Jurkat, Clone E6-1 (cell line): ENCODE data around the gene OR10V1. TPM values are rescaled to one million over a fixed set of nuclear protein-coding genes. Genes with fewer than 3 reads are reported as not detected.

Experiments
- DNase-seq: peaks from one replicate; pipeline ENCODE4 v3.0.0-alpha.2; 2011; ENCODE audit warnings: low read depth, low spot score
- H3K4me3 ChIP-seq: 2 replicates; pipeline ENCODE4 v1.5.1; 2011; ENCODE audit warnings: mild to moderate bottlenecking, low read length, control low read depth, moderate library complexity
- polyA plus RNA-seq: library from polyadenylated mRNA; unstranded; fragments of >200 nt; gene quantifications from one replicate; pipeline ENCODE4 v1.2.1, GENCODE V29; 2012; ENCODE audit warnings: missing spikeins; ENCODE audit not compliant: insufficient read length, insufficient read depth

Gene OR10V1, protein sequence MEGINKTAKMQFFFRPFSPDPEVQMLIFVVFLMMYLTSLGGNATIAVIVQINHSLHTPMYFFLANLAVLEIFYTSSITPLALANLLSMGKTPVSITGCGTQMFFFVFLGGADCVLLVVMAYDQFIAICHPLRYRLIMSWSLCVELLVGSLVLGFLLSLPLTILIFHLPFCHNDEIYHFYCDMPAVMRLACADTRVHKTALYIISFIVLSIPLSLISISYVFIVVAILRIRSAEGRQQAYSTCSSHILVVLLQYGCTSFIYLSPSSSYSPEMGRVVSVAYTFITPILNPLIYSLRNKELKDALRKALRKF
- polyA plus RNA-seq = not detected

DNA sequence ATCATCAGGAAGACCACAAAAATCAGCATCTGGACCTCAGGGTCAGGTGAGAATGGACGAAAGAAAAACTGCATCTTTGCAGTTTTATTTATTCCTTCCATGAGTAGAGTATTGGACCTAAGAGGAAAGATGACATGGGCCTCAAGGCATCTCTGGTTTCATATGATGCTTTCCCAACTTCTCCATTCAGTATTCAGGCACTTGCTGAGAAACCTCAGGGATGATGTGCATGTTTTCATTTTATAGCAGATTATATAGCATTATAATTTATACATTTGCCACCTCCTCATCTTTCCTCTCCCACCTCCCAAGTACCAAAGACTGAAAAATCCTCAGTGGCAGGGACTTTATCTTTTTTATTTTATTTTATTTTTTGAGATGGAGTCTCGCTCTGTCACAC lies at the start of gene OR10V1:
TSS of gene OR10V1 (minus strand) at position 101 of the 400 bp plus-strand sequence. CDS start at position 101, 0 bp downstream.
- no peak for DNase-seq
- no peak within 1 kb of the TSS for H3K4me3 ChIP-seq

DNA sequence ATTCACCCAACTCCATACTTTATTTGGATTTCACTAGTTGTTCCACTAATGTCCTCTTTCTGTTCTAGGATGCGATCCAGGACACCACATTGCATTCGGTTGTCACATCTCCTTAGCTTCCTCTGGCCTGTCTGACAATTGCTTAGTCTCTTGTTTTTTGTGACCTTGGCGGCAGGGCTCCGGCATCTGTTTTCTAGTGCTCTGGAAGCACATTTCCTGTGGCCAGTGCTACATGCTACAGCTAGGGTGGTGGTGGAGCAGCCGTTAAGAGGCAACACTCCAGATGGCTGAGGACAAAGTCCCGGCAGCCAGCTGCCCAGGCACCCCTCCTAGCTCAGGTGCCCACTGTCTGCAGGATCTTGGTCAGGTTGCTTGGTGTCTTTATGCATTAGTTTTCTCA lies 48.3 kb upstream of the OR10V1 start:
- DNase-seq = no peak
- H3K4me3 ChIP-seq = no peak overlapping the region

DNA sequence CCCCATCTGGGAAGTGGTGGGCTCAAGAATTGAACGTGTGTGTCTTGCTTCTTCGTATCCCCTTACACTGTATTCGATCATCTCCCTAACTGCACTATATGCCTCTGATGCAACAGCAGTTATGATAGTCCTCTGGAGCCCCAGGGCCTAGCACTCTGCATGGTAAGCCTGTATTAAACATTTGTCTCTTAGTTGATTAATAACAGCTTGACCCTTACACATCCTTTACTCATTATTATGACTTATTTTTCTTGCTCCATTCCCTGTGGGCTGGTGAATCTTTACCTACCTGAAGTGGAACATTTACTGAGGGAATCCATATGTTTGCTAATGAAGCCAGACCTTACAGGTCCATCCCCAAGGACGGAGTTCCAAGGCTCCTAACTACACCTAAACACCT lies 47.1 kb upstream of the OR10V1 start:
- no peak for DNase-seq
- H3K4me3 ChIP-seq = no peak overlapping the region

DNA sequence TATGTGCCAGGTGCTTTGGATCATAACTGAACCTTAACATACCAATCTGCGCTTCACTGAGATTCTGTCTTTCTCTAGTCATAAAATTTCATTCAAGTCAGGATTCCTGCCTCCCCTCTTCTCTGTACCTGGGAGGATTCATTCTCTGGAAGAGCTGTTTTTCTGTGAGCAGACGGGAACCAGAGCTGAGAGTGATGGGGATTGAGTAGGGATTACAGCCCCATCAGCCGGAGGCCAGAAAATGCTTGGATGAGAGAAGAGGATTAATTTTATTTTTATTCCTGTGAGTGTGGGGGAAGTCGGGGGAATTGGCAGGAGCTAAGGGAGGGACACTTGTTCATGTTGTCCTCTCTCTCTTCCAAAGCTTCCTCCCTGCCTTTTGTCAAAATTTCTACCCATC lies 46.3 kb upstream of the OR10V1 start:
- DNase-seq = no peak
- no peak overlapping the region for H3K4me3 ChIP-seq

DNA sequence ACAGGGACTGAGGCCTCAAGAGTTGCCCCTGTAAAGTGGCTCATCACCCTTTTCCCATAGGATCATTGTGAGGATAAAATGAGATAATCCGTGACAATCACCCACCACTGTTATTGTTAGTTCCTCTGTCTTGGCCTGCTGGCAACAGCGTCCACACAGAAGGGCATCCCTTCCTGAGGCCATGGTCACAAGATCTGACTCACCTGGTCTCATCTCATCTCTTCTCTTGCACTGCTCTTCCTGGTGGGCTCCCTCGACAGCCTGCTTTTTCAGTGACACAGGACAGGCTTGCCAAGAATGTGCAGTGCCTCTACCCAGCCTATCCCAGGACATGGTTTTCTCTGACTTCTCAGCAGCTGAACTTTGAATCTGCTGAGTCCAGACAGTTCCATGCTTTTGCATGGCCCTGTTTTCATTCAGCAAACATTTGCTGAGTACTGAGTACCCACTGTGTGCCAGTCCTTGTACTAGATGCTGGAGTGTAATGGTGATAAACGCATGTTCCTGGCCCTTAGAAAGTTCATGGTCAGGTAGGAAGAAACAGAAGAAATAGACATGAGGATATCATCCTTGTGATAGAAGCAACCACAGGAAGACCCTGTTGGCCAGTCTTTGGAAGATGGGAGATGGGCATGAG lies 44.9 kb upstream of the OR10V1 start:
- no peak overlapping the region for H3K4me3 ChIP-seq
- no peak for DNase-seq

DNA sequence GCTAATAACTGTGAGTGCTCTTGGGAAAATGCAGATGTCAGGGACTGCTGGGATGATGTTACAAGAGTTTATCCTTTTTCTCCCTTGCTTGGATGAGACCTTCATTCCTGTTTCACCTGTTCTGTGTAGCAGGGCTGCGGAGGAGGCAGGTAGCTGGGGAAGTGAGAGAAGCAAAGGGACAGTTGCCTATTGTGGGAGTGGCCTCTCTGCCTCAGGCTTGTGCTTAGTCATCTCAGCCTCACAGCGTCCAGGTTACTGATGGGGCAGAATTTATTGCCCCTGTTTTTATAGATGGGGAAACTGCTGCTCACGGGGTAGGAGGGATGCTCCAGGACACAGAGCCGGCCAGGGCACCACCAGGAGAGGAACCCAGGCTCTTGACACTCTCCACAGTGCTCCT lies 43.2 kb upstream of the OR10V1 start:
- DNase-seq = no peak
- H3K4me3 ChIP-seq = no peak overlapping the region

DNA sequence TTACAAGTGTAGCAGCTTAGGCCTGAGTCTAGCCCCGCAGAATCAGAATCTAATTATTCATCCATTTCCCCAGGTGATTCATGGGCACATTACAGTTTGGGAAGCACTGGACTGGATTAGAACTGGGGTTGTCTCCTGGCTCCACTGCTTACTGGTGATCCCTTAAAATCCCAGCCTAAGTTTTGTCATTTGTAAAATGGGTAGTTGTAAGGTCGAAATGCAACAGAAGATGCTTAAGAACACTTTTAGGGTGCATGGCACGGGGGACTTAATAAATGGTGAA lies 42.9 kb upstream of the OR10V1 start:
- H3K4me3 ChIP-seq = no peak overlapping the region
- no peak for DNase-seq

DNA sequence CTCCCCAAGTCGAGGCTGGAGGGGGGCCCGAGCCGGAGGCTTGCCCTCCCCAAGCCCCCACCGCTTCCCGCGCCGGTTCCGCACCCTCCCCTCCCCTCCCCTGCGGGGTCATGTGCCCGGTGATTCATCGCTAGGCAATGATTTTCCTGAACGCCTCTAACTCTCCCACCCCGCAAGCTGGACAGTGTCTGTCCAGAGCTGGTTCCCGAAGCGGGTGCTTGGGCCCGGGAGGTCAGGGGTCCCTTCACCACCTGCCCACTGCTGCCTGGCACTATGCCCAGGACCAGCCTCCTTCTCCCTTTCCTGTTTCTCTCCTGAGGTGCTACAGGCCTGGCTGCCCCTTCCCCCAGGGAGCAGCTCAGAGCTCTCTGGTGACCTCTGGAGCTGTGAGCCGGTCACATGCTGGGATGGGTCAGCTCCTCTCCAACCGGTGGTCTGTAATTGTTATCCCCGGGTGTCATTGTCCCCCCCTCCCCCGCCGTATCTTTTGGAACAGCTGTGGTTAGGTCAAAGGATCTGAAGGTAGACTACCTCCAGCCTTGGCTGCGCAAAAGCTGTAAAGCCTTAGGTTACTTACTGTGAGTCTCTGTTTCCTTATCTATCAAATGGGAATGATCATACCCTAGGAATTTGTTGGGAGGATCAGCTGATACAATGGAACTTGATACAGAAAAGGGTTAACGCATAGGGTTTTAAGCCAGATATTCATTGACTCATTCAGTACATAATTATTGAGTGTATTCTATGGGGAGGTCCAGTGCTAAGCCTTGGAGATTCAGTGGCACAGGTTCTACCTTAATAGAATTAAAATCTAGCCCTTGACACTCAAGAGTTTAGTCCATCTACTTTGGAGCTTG lies 42.3 kb upstream of the OR10V1 start:
- DNase-seq = no peak
- peak overlapping the region; percentile 78 for H3K4me3 ChIP-seq

DNA sequence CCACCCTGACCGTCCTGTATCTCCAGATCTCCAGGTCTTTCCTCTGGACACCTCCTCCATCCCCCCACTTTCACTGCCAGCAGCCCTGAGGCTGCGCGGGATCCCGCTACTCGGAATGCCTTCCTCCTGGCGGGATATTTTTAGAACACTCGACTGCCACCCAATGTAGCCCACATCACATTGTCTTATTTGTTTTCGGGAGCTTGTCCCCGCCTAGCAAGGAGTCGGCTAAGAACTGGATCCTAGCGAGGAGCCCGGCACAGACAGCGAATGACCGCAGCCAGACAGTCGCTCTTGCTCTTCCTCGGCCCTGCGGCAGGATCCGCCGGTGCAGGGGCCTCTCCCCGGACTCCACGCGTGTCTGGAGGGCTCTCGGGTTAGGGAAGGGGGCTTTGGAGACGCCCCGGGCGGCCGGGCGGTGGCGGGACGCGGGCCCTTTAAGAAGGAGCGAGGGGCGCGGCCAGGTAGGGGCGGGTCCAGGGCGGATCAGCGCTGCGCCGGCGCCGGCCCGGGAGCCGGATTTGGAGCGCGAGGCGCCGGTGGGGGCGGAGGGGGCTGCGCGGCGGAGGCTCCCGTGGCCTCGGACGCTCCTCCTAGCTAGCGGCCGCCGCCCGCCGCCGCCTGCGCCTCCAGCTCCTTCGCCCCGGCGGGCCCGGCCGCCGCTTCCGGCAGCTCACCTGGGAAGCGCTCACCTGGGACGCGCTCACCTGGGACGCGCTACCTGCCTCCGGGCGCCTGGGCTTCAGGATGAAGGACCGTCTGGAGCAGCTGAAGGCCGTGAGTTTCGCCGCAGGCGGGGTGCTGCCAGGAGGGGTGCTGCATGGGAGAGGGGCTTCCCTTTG lies 41.4 kb upstream of the OR10V1 start, which contains the start of gene STX3:
TSS of gene STX3 (plus strand) at position 518 of the 842 bp plus-strand sequence. CDS start at position 748, 230 bp downstream.
- peak within 1 kb of the TSS; percentile 78 for H3K4me3 ChIP-seq

DNA sequence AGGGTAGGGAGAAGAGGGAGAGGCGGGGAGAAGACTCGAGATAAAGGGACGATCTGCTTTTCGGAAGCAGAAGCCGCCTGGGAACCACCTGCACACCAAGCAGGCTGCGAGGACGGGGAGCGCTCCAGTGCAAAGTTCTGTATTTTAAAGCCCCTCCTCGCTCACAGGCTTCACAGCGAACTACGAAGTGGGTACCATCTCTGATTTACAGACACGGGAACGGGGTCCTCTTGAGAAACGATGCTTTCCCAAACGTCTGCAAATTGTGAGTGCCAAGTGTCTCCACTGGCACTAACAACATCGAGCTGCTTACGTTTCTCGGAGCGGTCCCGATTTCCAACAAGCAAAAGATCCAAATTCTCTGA lies 40.8 kb upstream of the OR10V1 start:
- H3K4me3 ChIP-seq = peak overlapping the region; percentile 78
- no peak for DNase-seq

More for the DNA sequence above, 41.4 kb upstream of the OR10V1 start, which contains the start of gene STX3:
- no peak for DNase-seq

DNA sequence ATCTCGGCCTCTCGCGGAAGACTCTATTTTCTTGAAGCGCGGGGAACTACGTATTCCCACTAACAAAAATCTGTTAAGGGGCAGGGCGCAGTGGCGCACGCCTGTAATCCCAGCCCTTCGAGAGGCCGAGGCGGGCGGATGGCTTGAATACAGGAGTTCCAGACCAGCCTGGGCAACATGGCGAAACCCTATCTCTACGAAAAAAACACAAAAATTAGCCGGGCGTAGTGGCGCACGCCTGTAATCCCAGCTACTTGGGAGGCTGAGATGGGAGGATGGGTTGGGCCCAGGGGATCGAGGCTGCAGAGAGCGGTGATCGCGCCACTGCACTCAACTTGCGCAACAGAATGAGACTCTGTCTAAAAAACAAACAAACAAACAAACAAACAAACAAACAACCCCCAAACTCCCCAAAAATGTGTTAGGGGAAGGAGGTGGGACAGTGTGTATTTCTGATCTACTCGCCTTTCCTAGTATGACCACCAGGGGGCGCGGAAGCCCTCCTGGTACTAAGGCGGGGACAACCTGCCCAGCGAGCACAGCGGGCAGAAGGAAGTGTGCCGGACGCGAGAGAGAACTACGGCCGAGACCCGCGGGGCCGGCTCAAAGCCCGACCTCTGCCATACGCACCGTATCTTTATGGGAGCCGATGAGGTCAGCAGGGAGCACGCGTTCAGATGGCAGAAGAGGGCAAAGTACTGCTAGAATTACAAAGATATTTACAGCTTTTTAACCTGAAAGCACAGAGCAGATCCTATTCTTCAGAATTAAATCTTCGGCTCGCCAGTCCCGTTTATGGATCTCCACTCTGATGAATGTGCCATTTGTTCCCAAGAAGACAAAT lies 40.2 kb upstream of the OR10V1 start:
- peak overlapping the region; percentile 78 for H3K4me3 ChIP-seq
- peak; percentile 60 for DNase-seq

DNA sequence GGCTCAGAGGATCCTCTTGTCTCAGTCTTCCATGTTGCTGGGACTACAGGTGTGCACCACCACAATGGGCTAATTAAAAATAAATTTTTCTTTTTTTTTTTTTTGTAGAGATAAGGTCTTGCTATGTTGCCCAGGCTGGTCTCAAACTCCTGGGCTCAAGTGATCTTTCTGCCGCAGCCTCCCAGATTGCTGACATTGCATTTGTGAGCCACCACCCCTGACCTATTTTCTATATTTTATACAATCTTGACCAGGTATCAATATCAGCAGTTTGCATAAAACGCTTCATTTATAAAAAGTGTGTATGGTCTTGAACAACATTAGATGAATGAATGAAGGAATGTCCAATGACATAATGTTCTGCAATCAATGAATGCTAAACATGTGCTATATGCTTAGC lies 32.5 kb upstream of the OR10V1 start:
- H3K4me3 ChIP-seq = no peak overlapping the region
- DNase-seq = no peak

DNA sequence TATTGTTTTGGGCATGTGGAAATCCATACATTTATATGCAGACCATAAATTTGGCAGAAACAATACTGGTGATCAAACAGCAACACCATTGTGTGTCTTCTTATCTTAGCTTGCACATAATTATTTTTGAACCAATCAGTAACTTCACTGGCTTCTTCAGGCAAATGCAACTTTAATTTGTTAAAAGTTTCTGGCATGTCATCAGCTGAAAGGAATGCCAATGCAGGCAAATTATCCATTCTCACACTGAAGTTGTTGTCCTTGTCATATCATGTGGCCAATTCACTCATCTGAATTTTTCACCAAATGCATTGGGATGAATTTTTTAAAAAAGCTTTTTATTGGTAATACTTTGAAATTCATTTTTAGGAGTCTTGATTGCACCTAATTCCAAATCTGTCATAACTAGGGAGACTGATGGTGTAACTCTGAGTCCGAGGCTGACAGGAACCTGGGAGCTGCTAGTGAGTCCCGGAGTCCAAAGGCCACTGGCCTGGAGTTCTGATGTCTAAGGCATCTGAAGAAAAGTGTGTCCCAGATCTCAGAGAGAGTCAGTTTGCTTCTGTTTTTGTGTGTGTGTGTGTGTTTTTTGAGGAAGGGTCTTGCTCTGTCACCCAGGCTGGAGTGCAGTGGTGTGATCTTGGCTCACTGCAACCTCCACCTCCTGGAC lies 17.4 kb upstream of the OR10V1 start:
- no peak for DNase-seq
- no peak overlapping the region for H3K4me3 ChIP-seq

DNA sequence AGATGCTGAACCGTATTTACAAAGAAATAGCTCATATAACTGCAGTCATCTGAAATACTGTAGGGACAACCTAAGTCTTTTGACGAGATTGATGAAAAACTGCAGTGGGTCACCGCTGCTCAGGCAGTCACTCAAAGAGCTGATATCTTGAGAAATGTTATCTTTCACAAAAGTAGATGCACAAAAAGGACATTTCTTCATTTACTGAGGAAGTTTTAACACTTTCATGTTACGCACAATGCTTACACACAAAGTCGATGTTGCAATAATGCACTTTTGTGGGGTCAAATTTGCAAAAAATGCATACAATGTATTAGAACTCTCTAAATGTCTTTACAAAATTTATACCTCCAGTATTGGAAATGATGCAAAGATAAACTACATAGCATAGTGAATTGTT lies 16.2 kb upstream of the OR10V1 start:
- H3K4me3 ChIP-seq = no peak overlapping the region
- DNase-seq = no peak

DNA sequence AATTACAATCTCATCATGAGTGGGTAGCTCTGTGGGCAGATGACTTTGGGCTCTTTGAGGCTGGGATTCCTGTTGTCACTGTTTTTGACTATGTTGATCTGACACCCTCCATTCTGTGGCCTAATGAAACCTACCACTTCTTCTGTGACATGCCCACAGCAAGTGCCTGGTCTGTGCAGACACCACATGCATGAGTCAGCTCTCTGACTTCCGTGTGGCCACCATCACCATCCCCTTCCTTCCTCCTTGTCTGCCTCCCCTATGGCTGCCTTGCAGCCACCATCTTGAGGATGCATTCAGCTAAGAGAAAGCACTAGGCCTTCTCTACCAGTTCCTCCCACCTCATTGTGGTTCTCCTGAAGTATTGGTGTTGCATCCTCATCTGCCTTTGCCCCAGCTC lies 15.3 kb upstream of the OR10V1 start:
- no peak overlapping the region for H3K4me3 ChIP-seq
- DNase-seq = no peak

DNA sequence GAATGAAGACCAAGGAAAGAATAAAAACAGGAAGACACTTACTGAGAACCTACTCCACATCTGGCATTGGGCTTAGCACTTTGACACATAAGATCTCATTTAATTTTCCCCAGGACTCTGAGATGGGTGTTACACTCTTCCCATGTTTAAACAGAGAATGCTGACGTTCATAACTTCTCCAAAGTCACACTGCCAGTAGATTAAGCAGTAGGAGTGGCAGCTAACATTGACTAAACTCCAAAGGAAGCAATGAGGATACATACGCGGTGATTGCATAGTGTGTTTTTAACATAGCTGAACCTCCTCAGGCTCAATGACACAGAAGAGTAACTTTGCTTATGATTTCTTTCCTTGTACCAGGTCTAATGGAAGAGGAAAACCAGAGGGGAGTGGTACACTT lies 14.5 kb upstream of the OR10V1 start:
- no peak for DNase-seq
- H3K4me3 ChIP-seq = no peak overlapping the region

DNA sequence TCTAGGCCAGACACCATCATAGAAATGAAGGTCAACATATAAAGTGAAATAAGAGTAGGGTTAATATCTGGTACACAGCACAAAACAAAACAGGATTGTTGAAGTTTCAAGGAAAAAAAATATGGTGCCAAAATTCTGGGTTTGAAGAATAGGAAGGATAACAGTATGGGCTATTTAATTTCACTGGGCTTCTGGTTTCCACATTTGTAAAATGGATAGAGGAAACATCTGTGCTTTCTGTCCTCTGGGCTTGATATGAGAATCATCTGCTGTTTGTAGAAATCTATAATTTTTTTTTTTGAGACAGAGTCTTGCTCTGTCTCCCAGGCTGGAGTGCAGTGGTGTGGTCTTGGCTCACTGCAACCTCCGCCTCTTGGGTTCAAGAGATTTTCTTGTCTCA lies 13.8 kb upstream of the OR10V1 start:
- DNase-seq = no peak
- no peak overlapping the region for H3K4me3 ChIP-seq

DNA sequence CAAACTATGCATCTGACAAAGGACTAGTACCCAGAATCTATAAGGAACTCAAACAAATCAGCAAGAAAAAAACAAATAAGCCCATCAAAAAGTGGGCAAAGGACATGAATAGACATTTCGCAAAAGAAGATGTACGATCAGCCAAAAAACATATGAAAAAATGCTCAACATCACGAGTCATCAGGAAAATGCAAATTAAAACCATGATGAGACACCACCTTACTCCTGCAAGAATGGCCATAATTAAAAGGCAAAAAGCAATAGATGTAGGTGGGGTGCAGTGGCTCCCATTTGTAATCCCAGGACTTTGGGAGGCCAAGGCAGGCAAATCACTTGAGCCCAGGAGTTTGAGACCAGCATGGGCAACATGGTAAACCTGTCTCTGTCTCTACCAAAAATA lies 10.4 kb upstream of the OR10V1 start:
- no peak for DNase-seq
- no peak overlapping the region for H3K4me3 ChIP-seq
